Right renal pelvis (tissue), 4 donors: ENCODE results near the gene RASAL2. TPM values are rescaled to one million over a fixed set of nuclear protein-coding genes. Genes with fewer than 3 reads are reported as not detected.
A peak's percentile ranks its signal among the peaks of the same experiment; 100 is the strongest.

Experiments used
- DNase-seq, 4 donors: peaks; one replicate each; pipeline ENCODE4 v3.0.0-alpha.2; 2013; ENCODE audit warnings: low read depth in 4 of 4, low spot score in 3 of 4, missing footprints in 1 of 4
- polyA plus RNA-seq, 4 donors: library from polyadenylated mRNA; unstranded; fragments of 120-200 nt; gene quantifications; one replicate each; pipeline ENCODE4 v1.2.1, GENCODE V29; 2013; ENCODE audit not compliant: insufficient read length in 4 of 4

RASAL2 gene
- 10 to 100 TPM; 17.6 to 19.3 (median 19.1) TPM for polyA plus RNA-seq

GRCh38 chr1:178093951-178094738, at the start of gene RASAL2:
TSS of gene RASAL2 (plus strand) at chr1:178094104. CDS start at chr1:178094493, 389 bp downstream.
- peak in 3 of 4 donors; percentile 43 to 56 (median 47) for DNase-seq

DNA sequence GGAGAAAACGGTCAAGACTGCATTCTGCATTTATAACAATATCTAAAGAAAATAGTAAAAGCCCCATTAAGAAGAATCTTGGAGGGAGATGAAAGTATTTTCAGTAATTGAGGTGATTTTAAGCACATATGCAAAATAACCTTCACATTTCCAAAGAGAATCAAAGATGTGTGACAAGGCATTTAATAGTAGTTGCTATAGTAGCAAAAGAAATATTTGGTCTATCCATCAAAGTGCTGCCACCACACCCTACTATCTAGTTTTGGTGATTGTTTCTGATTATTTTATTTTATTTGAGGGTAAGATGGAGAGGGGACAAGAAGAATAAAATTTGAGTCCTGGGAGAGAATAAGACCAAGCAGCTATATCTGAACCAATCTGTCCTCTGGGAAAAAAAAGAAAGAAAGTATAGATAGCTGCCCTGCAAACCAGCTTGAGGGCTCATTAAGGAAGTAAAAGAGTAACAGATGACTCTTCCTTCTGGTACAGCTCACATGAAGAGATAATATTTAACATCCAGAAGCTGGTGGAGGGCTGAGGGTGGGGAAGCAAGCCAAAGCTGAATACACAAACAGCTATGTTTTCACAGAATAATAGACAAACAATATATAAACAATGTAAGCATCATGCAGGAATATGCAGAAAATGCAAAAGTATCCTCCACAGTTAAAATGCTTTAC, 47.2 kb upstream of the RASAL2 start:
- DNase-seq: no peak

DNA sequence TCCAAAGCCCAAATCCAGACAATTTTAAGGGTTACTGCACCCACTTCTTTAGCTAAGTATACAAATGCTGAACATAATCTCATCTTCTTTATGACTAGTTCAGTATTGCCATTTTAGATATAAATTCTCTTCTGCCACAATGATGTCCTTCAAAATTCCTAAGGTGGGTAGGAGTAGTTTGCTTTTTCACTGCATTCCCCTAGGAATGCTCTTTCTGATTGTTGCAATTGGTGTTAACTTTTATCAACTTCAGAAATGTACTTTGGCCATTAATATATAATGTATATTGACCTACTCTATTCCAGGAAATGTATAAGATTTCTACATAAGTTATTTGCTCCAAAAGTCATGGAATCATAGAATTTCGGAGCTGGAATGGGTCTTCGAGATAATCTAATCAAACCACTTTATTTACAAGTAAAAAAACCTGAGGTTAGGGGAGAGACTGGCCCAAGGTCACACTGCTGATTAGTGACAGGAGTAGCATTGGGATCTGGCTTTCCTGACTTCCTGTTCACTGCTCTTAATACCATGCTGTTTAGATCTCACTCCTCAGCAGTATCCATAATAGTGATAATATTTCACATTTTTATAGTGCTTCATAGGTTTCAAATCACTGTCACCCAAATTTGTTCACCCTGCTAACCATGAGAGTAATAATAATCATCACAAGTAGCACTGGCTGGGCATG, 46.4 kb upstream of the RASAL2 start:
- DNase-seq: no peak

- DNase-seq: no peak
These were observed 45.5 kb upstream of the RASAL2 start for GRCh38 chr1:178048426-178048825.

DNA sequence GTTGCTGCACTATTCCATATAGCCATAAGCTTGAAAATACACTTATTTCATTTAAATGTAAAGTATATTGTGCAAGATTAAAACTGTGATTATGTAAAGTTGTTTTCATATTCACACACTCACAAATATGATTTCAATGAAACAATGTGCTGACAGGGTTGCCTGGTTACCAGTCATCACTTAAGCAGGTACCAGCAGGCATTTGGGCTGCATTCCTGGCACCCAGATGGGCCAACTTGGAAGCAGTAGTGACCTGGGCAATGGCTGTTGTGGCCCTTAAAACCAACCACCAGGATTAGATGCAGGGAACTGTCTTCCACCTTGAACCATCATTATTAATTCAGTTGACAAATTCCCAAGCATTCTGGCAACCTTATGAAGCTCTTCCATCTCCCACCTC, 45.0 kb upstream of the RASAL2 start:
- no peak for DNase-seq

DNA sequence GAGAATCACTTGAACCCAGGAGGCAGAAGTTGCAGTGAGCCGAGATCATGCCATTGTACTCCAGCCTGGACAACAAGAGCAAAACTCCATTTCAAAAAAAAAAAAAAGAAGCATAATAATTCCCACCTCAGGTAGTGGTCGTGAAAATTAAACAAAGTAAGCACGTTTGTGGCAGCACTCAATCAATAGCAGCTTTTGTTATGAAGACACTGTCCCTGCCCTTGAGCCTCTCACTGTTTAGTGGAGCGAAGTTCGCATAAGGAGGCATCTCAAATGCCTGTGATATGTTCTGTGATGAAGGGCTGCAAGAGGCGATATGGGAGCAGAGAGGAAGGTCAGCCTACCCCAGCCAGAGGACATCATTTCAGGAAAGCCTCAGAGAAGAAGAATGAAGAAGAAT, 43.8 kb upstream of the RASAL2 start:
- DNase-seq: no peak

DNA sequence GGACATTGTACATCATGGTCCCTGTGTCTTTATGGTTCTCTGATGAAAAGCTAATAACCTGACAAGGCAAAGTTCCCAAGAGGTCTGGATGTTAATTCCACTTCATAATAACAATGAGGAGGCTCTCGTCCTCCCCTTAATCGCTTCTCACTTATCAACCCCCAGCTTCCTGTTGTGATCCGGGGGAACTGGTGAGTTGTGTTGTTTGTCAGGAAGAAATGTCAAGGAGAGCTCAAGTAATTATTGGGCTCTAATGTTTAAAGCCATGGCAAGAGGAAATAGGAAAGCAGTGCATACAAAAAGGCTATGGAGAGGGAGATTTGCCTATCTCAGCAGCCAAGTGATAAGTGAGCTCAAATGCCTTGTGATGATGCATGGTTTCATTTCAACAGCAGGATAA, 42.8 kb upstream of the RASAL2 start:
- DNase-seq: no peak

GRCh38 chr1:178052650-178053461, 41.0 kb upstream of the RASAL2 start:
- DNase-seq: no peak

- no peak for DNase-seq
These were observed 38.8 kb upstream of the RASAL2 start for GRCh38 chr1:178055093-178055492.

DNA sequence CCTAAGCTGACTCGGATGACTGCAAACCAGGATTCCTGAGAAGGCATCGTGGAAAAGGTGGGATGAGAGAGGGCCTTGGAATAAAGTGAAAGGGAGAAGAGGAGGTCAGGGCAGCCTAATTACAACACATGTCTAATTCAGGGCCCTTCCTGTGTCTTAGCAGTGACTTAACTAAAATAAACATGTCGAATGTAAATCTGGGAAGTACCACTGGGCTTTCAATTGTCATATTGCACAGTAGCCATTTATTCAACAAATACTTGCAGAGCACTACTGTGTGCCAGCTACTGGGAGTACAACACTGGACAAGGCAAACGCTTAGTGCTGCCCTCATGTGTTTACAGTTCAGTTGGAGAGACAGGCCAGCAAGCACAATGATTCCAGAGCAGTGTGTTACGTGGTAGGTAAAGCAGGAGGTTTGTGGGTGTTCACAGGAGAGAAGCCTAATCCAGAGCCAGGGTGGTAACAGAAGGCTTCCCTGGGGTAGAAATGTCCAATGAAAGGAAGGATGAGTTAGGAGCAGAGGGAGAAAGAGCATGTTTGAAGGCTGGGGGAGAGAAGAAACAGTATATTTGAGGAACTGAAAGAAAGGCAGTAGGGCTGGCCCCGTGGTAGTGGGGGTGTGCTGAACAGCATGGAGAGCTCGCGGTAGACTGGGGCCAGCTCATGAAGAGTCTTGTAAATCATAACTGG, 38.0 kb upstream of the RASAL2 start:
- no peak for DNase-seq

GRCh38 chr1:178057141-178057765, 36.7 kb upstream of the RASAL2 start:
- no peak for DNase-seq

- DNase-seq: no peak
These were observed 35.9 kb upstream of the RASAL2 start for GRCh38 chr1:178057912-178058534.

GRCh38 chr1:178060789-178061556, 32.9 kb upstream of the RASAL2 start:
- DNase-seq: no peak

GRCh38 chr1:178061620-178062019, 32.3 kb upstream of the RASAL2 start:
- DNase-seq: no peak

DNA sequence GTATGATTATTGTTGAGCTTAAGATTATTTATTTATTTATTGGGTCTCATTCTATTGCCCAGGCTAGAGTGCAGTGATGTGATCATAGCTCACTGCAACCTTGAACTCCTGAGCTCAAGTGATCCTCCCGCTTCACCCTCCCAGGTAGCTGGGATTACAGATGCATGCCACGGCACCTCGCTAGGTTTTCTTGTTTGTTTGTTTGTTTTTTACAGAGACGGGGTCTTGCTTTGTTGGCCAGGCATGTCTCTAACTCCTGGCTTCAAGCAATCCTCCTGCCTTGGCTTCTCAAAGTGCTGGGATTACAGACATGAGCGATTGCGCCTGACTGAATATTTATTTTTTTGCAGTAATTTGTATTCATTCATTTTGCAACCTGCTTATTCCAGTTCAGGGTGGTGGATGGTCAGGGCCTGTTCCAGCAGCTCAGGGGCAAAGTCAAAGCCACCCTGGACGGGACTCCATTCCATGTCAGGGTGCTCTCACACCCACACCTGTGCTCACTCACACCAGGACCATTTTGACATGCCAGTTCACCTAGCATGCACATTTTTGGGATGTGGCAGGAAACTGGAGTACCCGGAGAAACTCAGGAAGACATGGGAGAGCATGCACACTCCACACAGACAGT, 29.6 kb upstream of the RASAL2 start:
- no peak for DNase-seq

DNA sequence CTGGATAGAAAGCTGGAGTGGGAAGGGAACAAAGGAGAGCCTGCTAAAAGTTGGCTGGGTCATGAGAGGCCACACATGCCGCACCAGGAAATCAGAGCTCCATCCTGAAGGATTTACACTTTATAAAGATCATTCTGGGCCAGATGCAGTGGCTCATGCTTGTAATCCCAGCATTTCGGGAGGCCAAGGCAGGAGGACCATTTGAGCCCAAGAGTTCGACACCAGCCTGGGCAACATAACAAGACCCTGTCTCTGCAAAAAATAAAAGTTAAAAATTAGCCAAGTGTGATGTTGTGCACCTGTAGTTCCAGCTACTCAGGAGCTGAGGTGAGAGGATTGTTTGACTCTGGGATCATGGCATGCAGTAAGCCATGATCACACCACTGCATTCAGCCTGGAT, 28.7 kb upstream of the RASAL2 start:
- no peak for DNase-seq

DNA sequence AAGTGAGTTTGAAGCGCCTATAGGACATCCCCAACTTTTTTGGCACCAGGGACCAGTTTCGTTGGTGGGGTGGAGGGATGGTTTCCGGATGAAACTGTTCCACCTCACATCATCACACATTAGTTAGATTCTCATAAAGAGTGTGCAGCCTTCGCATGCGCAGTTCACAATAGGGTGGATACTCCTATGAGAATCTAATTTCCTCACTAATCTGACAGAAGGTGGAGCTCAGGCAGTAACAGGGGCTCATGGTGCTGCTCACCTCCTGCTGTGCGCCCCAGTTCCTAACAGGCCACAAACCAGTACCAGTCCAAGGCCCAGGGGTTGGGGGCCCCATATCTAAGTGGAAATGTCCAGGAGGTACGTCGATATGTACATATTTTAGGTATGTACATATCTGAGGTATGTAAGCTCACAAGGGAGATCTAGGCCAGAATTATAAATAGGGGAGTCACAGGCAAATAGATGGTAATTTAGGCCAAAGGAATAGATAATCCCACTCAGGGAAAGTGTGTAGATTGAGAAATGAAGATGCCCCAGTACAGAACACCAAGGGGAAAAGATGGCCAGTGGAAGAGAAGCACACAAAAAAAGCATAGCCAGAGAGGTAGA, 27.5 kb upstream of the RASAL2 start:
- no peak for DNase-seq
